Chondrocyte (in vitro differentiated cells): Measurements from ENCODE around the gene NR2F6. TPM values are rescaled to one million over a fixed set of nuclear protein-coding genes. Genes with fewer than 3 reads are reported as not detected.
A peak's percentile ranks its signal among the peaks of the same experiment; 100 is the strongest.

Experiments
- DNase-seq: peaks from one replicate; pipeline ENCODE4 v3.0.0; 2021; ENCODE audit warnings: mixed read lengths, low spot score
- H3K27ac Mint-ChIP-seq: one replicate; pipeline ENCODE4 v1.8.0; 2021; ENCODE audit warnings: mild to moderate bottlenecking, moderate library complexity, mixed read lengths; ENCODE audit not compliant: unreplicated experiment
- H3K27me3 Mint-ChIP-seq: 2 replicates; pipeline ENCODE4 v1.8.0; 2021; ENCODE audit warnings: low read depth, mixed read lengths
- H3K36me3 Mint-ChIP-seq: 2 replicates; pipeline ENCODE4 v1.8.0; 2021; ENCODE audit warnings: low read depth, mixed read lengths
- H3K4me1 Mint-ChIP-seq: 2 replicates; pipeline ENCODE4 v1.8.0; 2021; ENCODE audit warnings: low read depth, mild to moderate bottlenecking, mixed read lengths
- H3K4me3 Mint-ChIP-seq: one replicate; pipeline ENCODE4 v1.8.0; 2021; ENCODE audit warnings: mild to moderate bottlenecking, moderate library complexity, mixed read lengths; ENCODE audit not compliant: unreplicated experiment
- H3K9me3 Mint-ChIP-seq: 2 replicates; pipeline ENCODE4 v1.8.0; 2021; ENCODE audit warnings: low read depth, mixed read lengths
- total RNA-seq: library from RNA; stranded (reverse); gene quantifications from 3 replicates; pipeline ENCODE4 v1.2.1, GENCODE V29; 2021
- TF ChIP-seq, protein P1 (sequence below): fragments of 200-600 bp; sonication (generic); IDR thresholded peaks from 2 replicates; pipeline ENCODE4 v1.5.0; 2021; ENCODE audit warnings: antibody characterized with exemption, mild to moderate bottlenecking, moderate library complexity

The NR2F6 gene
- total RNA-seq, 1 donor from 2014 or later: 45.0 TPM

GRCh38 chr19:17244618-17245534 lies 843 bp downstream of the NR2F6 start:
- Mint-ChIP-seq H3K4me3 (peak overlapping the region; percentile 90), H3K27me3 (no peaks in the 10 kb centered on the region), H3K4me1 (peaks cover 53% of the 10 kb centered on the region), H3K36me3 (no peaks in the 10 kb centered on the region), H3K27ac (peak overlapping the region; percentile 63), H3K9me3 (no peaks in the 10 kb centered on the region)
- TF ChIP-seq, protein P1, sequence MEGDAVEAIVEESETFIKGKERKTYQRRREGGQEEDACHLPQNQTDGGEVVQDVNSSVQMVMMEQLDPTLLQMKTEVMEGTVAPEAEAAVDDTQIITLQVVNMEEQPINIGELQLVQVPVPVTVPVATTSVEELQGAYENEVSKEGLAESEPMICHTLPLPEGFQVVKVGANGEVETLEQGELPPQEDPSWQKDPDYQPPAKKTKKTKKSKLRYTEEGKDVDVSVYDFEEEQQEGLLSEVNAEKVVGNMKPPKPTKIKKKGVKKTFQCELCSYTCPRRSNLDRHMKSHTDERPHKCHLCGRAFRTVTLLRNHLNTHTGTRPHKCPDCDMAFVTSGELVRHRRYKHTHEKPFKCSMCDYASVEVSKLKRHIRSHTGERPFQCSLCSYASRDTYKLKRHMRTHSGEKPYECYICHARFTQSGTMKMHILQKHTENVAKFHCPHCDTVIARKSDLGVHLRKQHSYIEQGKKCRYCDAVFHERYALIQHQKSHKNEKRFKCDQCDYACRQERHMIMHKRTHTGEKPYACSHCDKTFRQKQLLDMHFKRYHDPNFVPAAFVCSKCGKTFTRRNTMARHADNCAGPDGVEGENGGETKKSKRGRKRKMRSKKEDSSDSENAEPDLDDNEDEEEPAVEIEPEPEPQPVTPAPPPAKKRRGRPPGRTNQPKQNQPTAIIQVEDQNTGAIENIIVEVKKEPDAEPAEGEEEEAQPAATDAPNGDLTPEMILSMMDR: no peak
- DNase-seq: no peak

GRCh38 chr19:17243830-17244617 lies 1.7 kb downstream of the NR2F6 start:
- Mint-ChIP-seq H3K4me3 (peak overlapping the region; percentile 90), H3K4me1 (peaks cover 48% of the 10 kb centered on the region), H3K9me3 (no peaks in the 10 kb centered on the region), H3K36me3 (no peaks in the 10 kb centered on the region), H3K27me3 (no peaks in the 10 kb centered on the region), H3K27ac (peak overlapping the region; percentile 63)
- DNase-seq: no peak
- TF ChIP-seq, protein P1: no peak

GRCh38 chr19:17243211-17243829 lies 2.4 kb downstream of the NR2F6 start:
- TF ChIP-seq, protein P1: no peak
- no peaks in the 10 kb centered on the region for H3K9me3 Mint-ChIP-seq
- peak overlapping the region; percentile 63 for H3K27ac Mint-ChIP-seq
- peaks cover 43% of the 10 kb centered on the region for H3K4me1 Mint-ChIP-seq
- H3K27me3 Mint-ChIP-seq: no peaks in the 10 kb centered on the region
- peak overlapping the region; percentile 90 for H3K4me3 Mint-ChIP-seq
- no peak for DNase-seq
- H3K36me3 Mint-ChIP-seq: no peaks in the 10 kb centered on the region

DNA sequence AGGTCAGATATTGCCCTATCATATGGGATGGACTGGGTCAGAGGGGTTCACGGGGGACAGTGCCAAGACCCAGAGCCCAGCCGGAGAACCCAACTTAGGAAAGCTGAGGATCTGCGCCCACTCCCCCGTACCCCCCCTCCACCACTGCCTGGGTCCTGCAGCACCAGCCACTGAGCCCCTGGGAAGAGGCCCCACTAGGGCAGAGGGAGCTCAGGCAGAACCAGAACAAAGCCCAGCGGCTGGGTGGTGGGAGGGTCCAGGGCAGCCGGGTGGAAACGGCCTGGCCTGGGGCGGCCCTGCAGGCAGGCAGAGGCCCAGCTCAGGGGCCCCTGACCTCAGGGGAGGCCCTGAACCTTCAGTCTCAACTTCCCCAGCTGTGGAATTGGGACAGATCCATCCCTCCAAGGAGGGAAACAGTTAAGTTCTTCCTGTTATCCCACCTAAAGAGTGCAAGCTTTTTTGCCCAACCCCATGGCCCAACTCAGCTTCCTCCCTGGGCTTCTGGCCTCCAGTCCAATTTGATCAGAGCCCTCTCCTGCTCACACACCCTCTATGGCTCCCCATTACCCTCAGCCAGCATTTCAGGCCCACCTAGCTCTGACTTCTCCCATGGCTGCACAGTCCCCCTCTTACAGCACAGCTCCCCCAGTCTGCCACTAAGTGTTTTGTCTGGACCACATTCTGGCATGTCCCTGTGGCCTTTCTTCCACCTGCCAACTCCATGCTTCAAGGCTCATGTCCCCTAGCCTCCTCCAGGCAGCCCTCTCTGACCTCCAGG lies 3.1 kb downstream of the NR2F6 start:
- TF ChIP-seq, protein P1: no peak
- Mint-ChIP-seq H3K4me1 (peaks cover 43% of the 10 kb centered on the region), H3K4me3 (peak overlapping the region; percentile 9), H3K27ac (peak overlapping the region; percentile 61), H3K36me3 (peaks cover 4% of the 10 kb centered on the region), H3K27me3 (no peaks in the 10 kb centered on the region), H3K9me3 (no peaks in the 10 kb centered on the region)
- no peak for DNase-seq
